ENCODE data around the gene SHLD2. TPM values are rescaled to one million over a fixed set of nuclear protein-coding genes. Genes with fewer than 3 reads are reported as not detected.
"Not testable (repeated sequence)": the region's sequence is repeated elsewhere in the genome, so short reads cannot be mapped to it uniquely, and the experiment has no call there.

The SHLD2 gene
- total and polyA plus RNA-seq, 2 of the 4 experiments (the other 2 are of a cell fraction): 10.6 to 19.9 TPM

- H3K27ac ChIP-seq (ENCODE audit: insufficient read depth, low read length); H3K14ac ChIP-seq (replicated peaks; ENCODE audit: low read depth, low read length); H3K4me1 ChIP-seq (ENCODE audit: control insufficient read depth, insufficient read depth, low read length); dilution Hi-C loops (cut with HindIII; ENCODE audit: low sequenced_read_pairs, unreplicated experiment); H3K36me3 ChIP-seq (ENCODE audit: control insufficient read depth, insufficient read depth, low read length); H3K4ac ChIP-seq (ENCODE audit: low read depth, low read length); H3K27me3 ChIP-seq (ENCODE audit: control insufficient read depth, insufficient read depth, low read length); H4K91ac ChIP-seq (ENCODE audit: insufficient read depth, low read depth, low read length); H3K4me3 ChIP-seq (ENCODE audit: insufficient read depth, low read depth, low read length); POLR2A ChIA-PET (ENCODE audit: unreplicated experiment); BruUV-seq (replicated peaks); in situ Hi-C loops (cut with MboI; ENCODE audit: low sequenced_read_pairs); intact Hi-C loops (cut with micrococcal nuclease); H4K5ac ChIP-seq (ENCODE audit: low read depth, low read length); H3K9me3 ChIP-seq (ENCODE audit: control insufficient read depth, insufficient read depth, low read length); H3K9ac ChIP-seq (ENCODE audit: low read depth, low read length); H2AK5ac ChIP-seq (ENCODE audit: low read depth, low read length); H2AFZ ChIP-seq (replicated peaks; ENCODE audit: low read length, poor library complexity); H2AK9ac ChIP-seq (replicated peaks; ENCODE audit: low read depth, low read length, poor library complexity); H2BK15ac ChIP-seq (ENCODE audit: low read depth, low read length); H4K8ac ChIP-seq (ENCODE audit: low read depth in 2 of 2, low read length in 2 of 2); H3K23ac ChIP-seq (ENCODE audit: low read depth, low read length): not testable (repeated sequence)
- peak overlapping the region; percentile 82; the same call in 1 of the 2 replicates for H3K18ac ChIP-seq (ENCODE audit: low read depth, low read length)
- peak overlapping the region; percentile 8; the same call in 1 of the 2 replicates for H3K56ac ChIP-seq (ENCODE audit: extremely low read depth, insufficient read depth, low read length)
- H4K20me1 ChIP-seq (ENCODE audit: insufficient read depth, low read length): peaks cover 19% of the 10 kb centered on the region
- 0 out of 2 replicates have a peak overlapping the region, but pooled peaks have one; percentile 6 for H2BK20ac ChIP-seq (ENCODE audit: low read depth, low read length)
- peaks cover 11% of the 10 kb centered on the region for H3K9me1 ChIP-seq (ENCODE audit: insufficient read depth, low read length)
- ATAC-seq (ENCODE audit: low read depth): peak; percentile 50
- WGBS, 2 experiments (ENCODE audit: extremely low coverage in 2 of 2, insufficient read length in 1 of 2): no CpG with 5 or more reads among the region's 1 CpG
- H2BK120ac ChIP-seq (ENCODE audit: low read depth, low read length): peak overlapping the region; percentile 33; the same call in 1 of the 2 replicates
- peak; percentile 74 for DNase-seq
- peaks cover 28 to 47% of the 10 kb centered on the region in 2 experiments for H3K79me1 ChIP-seq (ENCODE audit: low read depth in 1 of 2, low read length in 2 of 2)
- peak overlapping the region; percentile 85; the same call in 1 of the 2 replicates for H3K4me2 ChIP-seq (ENCODE audit: low read depth, low read length)
- H2BK5ac ChIP-seq (ENCODE audit: low read depth, low read length, poor library complexity, severe bottlenecking): peak overlapping the region; percentile 60
- CTCF ChIA-PET: interaction anchor here (1.1 kb wide), 1 partner anchor 28 kb away, joined by 3 read pairs; no protein-coding TSS in a partner anchor
Observed at GRCh38 chr10:87082219-87082618, 12.8 kb upstream of the SHLD2 start.
